ENCODE measurements around the gene AP2B1.
A peak's percentile ranks its signal among the peaks of the same experiment; 100 is the strongest.

AP2B1 gene

DNA sequence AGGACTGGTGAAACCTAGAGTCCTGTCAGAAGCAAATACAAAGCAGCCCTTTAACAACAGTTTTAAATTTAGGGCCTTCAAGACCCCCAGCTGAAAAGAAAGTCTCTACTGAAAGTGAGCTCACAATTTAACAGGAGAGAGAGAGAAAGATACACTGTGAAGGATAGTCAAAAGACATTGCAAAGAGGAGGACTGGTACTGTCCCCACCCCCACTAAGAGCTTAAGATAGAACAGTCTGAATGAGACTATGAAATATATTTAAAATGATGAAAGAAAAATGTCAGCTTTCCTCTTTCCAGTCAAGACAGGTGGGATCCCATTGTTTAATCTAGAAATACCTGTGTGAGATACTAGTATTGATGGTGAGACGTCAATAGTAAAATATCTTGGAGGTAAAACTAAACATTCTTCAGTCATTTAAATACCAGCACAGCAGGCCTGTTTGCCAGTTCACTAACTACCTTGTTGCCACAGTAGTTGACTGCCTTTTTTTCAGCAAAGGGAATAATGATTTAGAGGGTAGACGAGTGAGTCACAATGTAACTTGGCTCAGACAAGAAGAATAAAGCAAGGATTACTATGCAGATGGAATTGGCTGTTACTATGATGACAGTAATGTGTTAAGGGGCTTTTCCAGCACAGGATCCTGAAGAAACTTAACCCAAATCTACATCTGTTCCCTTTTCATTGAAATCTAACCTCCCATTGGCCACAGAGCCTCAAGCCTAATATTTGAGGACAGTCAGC lies 97.1 kb downstream of the AP2B1 start:
- TF ChIP-seq NFIC (IDR thresholded peaks at IDR 0.05) (0 out of 2 replicates have a peak, but pooled peaks have one; percentile 37), TAF1 (IDR thresholded peaks at IDR 0.05; ENCODE audit: low read depth) (no peak), ZBTB7A (IDR thresholded peaks at IDR 0.05; ENCODE audit: low read depth) (no peak), TEAD4 (IDR thresholded peaks at IDR 0.05) (peak; percentile 60; the same call in 1 of the 2 replicates), EP300 (IDR thresholded peaks at IDR 0.05; ENCODE audit: borderline replicate concordance) (no peak), FOXM1 (IDR thresholded peaks at IDR 0.05; ENCODE audit: borderline replicate concordance, low read depth) (no peak)

DNA sequence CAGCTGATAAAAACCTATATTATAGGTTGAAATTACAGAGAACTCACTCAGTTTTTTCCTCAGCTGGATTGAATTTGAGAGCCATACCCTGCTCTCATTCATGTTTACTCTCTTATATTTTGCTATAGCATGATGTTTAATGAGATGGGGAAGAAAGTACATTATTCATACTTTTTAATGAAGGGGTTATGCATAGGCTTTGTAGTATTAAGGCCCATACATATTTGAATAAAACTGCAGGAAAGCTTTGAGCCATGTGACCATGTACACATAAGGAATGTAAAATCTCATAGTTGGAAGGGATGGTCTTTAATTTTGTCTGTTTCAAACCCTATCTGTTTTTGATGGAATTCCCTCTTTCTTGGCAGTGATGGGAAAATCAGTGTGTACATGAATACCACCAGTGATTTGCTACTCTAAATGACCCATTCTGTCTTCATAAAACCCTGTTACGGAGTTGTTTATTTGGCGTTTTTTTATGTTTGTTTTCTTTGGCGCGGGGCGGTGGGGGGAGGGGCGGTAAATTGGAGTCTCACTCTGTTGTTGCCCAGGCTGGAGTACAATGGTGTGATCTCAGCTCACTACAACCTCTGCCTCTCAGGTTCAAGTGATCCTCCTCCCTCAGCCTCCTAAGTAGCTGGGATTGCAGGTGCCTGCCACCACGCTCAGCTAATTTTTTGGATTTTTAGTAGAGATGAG lies 105.5 kb downstream of the AP2B1 start:
- TF ChIP-seq CREB1 (IDR thresholded peaks at IDR 0.05; ENCODE audit: low read depth) (no peak), TEAD4 (IDR thresholded peaks at IDR 0.05) (no peak), EGR1 (IDR thresholded peaks at IDR 0.05) (no peak), TCF12 (IDR thresholded peaks at IDR 0.05; ENCODE audit: low read depth) (no peak), NFIC (IDR thresholded peaks at IDR 0.05) (no peak), YY1 (IDR thresholded peaks at IDR 0.05; ENCODE audit: low read depth) (no peak), RAD21 (IDR thresholded peaks at IDR 0.05; ENCODE audit: low read depth) (no peak)
- TF ChIP-seq, protein P1, sequence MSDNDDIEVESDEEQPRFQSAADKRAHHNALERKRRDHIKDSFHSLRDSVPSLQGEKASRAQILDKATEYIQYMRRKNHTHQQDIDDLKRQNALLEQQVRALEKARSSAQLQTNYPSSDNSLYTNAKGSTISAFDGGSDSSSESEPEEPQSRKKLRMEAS (IDR thresholded peaks at IDR 0.05): no peak
- TF ChIP-seq, protein P2, sequence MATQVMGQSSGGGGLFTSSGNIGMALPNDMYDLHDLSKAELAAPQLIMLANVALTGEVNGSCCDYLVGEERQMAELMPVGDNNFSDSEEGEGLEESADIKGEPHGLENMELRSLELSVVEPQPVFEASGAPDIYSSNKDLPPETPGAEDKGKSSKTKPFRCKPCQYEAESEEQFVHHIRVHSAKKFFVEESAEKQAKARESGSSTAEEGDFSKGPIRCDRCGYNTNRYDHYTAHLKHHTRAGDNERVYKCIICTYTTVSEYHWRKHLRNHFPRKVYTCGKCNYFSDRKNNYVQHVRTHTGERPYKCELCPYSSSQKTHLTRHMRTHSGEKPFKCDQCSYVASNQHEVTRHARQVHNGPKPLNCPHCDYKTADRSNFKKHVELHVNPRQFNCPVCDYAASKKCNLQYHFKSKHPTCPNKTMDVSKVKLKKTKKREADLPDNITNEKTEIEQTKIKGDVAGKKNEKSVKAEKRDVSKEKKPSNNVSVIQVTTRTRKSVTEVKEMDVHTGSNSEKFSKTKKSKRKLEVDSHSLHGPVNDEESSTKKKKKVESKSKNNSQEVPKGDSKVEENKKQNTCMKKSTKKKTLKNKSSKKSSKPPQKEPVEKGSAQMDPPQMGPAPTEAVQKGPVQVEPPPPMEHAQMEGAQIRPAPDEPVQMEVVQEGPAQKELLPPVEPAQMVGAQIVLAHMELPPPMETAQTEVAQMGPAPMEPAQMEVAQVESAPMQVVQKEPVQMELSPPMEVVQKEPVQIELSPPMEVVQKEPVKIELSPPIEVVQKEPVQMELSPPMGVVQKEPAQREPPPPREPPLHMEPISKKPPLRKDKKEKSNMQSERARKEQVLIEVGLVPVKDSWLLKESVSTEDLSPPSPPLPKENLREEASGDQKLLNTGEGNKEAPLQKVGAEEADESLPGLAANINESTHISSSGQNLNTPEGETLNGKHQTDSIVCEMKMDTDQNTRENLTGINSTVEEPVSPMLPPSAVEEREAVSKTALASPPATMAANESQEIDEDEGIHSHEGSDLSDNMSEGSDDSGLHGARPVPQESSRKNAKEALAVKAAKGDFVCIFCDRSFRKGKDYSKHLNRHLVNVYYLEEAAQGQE (IDR thresholded peaks at IDR 0.05; ENCODE audit: low read depth): no peak

DNA sequence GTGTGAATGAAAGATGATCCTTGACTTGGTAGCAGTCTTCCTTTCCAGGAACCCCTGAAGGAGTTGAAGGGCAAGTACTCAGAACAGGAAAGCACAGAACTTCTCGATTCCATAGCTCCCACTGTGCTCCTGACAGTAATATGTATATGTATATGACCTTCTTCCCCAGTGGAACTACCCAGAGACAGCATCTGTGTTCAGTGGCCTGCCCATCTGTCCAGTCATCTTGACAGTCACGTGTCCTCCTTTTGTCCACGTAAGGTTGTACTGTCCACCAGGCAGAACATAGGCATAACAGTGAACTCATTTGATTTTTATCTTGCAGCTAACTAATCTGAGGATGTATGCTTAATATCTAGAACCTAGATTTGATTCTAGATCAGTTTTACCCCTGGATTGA lies 106.5 kb downstream of the AP2B1 start:
- TF ChIP-seq CREB1 (IDR thresholded peaks at IDR 0.05; ENCODE audit: low read depth) (no peak), ZBTB7A (IDR thresholded peaks at IDR 0.05; ENCODE audit: low read depth) (no peak), YY1 (IDR thresholded peaks at IDR 0.05; ENCODE audit: low read depth) (no peak), FOXM1 (IDR thresholded peaks at IDR 0.05; ENCODE audit: borderline replicate concordance, low read depth) (no peak), NFIC (IDR thresholded peaks at IDR 0.05) (no peak), CEBPB (IDR thresholded peaks at IDR 0.05) (no peak), EGR1 (IDR thresholded peaks at IDR 0.05) (no peak), TEAD4 (IDR thresholded peaks at IDR 0.05) (no peak), TAF1 (IDR thresholded peaks at IDR 0.05; ENCODE audit: low read depth) (no peak), EP300 (IDR thresholded peaks at IDR 0.05; ENCODE audit: borderline replicate concordance) (no peak)
- TF ChIP-seq, protein P3, sequence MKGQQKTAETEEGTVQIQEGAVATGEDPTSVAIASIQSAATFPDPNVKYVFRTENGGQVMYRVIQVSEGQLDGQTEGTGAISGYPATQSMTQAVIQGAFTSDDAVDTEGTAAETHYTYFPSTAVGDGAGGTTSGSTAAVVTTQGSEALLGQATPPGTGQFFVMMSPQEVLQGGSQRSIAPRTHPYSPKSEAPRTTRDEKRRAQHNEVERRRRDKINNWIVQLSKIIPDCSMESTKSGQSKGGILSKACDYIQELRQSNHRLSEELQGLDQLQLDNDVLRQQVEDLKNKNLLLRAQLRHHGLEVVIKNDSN (IDR thresholded peaks at IDR 0.05): no peak
- TF ChIP-seq, protein P2 (IDR thresholded peaks at IDR 0.05; ENCODE audit: low read depth): no peak
- TF ChIP-seq, protein P1 (IDR thresholded peaks at IDR 0.05): no peak

DNA sequence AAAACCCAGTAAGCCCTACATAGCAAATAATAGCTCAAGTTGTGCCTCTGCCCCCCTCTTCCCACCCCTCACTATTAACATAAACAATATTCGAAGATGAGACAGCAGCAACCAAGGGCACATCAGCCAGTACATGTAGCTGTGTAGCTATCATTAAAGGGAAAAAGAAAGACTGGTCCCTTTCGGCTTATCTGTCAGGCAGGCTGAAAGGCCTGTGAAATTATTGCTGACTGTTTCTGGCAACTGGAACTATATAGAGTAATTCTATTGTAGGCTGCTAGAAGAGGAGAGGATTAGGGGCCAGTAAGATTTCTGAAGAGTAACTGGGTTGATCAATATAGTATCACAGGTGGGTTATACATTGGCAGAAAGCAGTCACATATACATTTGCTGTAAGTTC lies 107.8 kb downstream of the AP2B1 start:
- no peak for TF ChIP-seq ZBTB7A (IDR thresholded peaks at IDR 0.05; ENCODE audit: low read depth)
- TF ChIP-seq EGR1 (IDR thresholded peaks at IDR 0.05): no peak
- no peak for TF ChIP-seq TEAD4 (IDR thresholded peaks at IDR 0.05)
- TF ChIP-seq RAD21 (IDR thresholded peaks at IDR 0.05; ENCODE audit: low read depth): no peak
- no peak for TF ChIP-seq TCF12 (IDR thresholded peaks at IDR 0.05; ENCODE audit: low read depth)
- TF ChIP-seq EP300 (IDR thresholded peaks at IDR 0.05; ENCODE audit: borderline replicate concordance): no peak
- no peak for TF ChIP-seq FOXM1 (IDR thresholded peaks at IDR 0.05; ENCODE audit: borderline replicate concordance, low read depth)
- TF ChIP-seq, protein P2 (IDR thresholded peaks at IDR 0.05; ENCODE audit: low read depth): no peak
- TF ChIP-seq YY1 (IDR thresholded peaks at IDR 0.05; ENCODE audit: low read depth): no peak

Data from Ishikawa (cell line).